CD4-positive, alpha-beta memory T cell (primary cell): ENCODE results near the gene EVPLL. TPM values are rescaled to one million over a fixed set of nuclear protein-coding genes. Genes with fewer than 3 reads are reported as not detected.
"Not testable (repeated sequence)": the region's sequence is repeated elsewhere in the genome, so short reads cannot be mapped to it uniquely, and the experiment has no call there.

Experiments
- CTCF ChIA-PET: fragments of 350-600 bp; sonication (Branson Sonifier 250); formaldehyde crosslinking; loops from one replicate; lab custom pipeline; 2021; ENCODE audit warnings: inconsistent platforms; ENCODE audit not compliant: partially characterized antibody; lab: Charles Lee
- POLR2A ChIA-PET: fragments of 350-600 bp; sonication (Branson Sonifier 250); formaldehyde crosslinking; loops from one replicate; lab custom pipeline; 2021; ENCODE audit not compliant: partially characterized antibody; lab: Charles Lee
- DNase-seq, 5 donors: peaks; one replicate each; pipeline versions ENCODE4 v3.0.0 to v3.0.0-alpha.2; 2020 to 2022; ENCODE audit warnings: mixed read lengths in 1 of 5
- H3K27ac ChIP-seq: one replicate; pipeline ENCODE4 v1.7.0; 2013; ENCODE audit warnings: low read depth, low read length
- H3K27me3 ChIP-seq: 2 replicates; pipeline ENCODE4 v1.7.0; 2013; ENCODE audit warnings: mild to moderate bottlenecking, low read length, moderate library complexity; ENCODE audit not compliant: insufficient read depth
- H3K36me3 ChIP-seq: 2 replicates; pipeline ENCODE4 v1.7.0; 2013; ENCODE audit warnings: mild to moderate bottlenecking, low read length, moderate library complexity; ENCODE audit not compliant: insufficient read depth
- H3K4me1 ChIP-seq: 2 replicates; pipeline ENCODE4 v1.7.0; 2013; ENCODE audit warnings: mild to moderate bottlenecking, low read length, moderate library complexity; ENCODE audit not compliant: insufficient read depth
- H3K4me3 ChIP-seq, 2 donors: one replicate each; pipeline ENCODE4 v1.7.0; 2013; ENCODE audit warnings: low read length in 2 of 2, mild to moderate bottlenecking in 1 of 2
- H3K9me3 ChIP-seq, 2 donors: one replicate each; pipeline ENCODE4 v1.7.0; 2013; ENCODE audit warnings: low read length in 2 of 2, control low read depth in 1 of 2; ENCODE audit not compliant: control insufficient read depth in 1 of 2
- H3K27ac Mint-ChIP-seq, 7 donors: one replicate each; pipeline ENCODE4 v1.8.0; 2020 to 2021; ENCODE audit warnings: mixed read lengths in 7 of 7, mild to moderate bottlenecking in 6 of 7, inconsistent platforms in 3 of 7, moderate library complexity in 3 of 7
- H3K27me3 Mint-ChIP-seq, 2 donors: one replicate each; pipeline ENCODE4 v1.8.0; 2020 to 2021; ENCODE audit warnings: mixed read lengths in 2 of 2
- H3K36me3 Mint-ChIP-seq, 2 donors: one replicate each; pipeline ENCODE4 v1.8.0; 2020 to 2021; ENCODE audit warnings: mixed read lengths in 2 of 2, inconsistent platforms in 1 of 2, mild to moderate bottlenecking in 1 of 2
- H3K4me1 Mint-ChIP-seq, 4 donors: one replicate each; pipeline ENCODE4 v1.8.0; 2020 to 2021; ENCODE audit warnings: mixed read lengths in 4 of 4, mild to moderate bottlenecking in 1 of 4
- H3K4me3 Mint-ChIP-seq, 8 donors: one replicate each; pipeline ENCODE4 v1.8.0; 2020 to 2021; ENCODE audit warnings: mixed read lengths in 8 of 8, mild to moderate bottlenecking in 7 of 8, moderate library complexity in 6 of 8, inconsistent platforms in 3 of 8
- H3K9me3 Mint-ChIP-seq, 8 donors: one replicate each; pipeline ENCODE4 v1.8.0; 2020 to 2021; ENCODE audit warnings: mixed read lengths in 8 of 8, mild to moderate bottlenecking in 5 of 8, inconsistent platforms in 3 of 8, moderate library complexity in 1 of 8
- intact Hi-C: fragments of 100-400 bp; cut with micrococcal nuclease; formaldehyde crosslinking; loops from one replicate; pipeline ENCODE4 v1.15.1; 2023
- polyA plus RNA-seq, 2 donors: library from polyadenylated mRNA; unstranded; fragments of 300-500 nt; fragmentation: Illumina TruSeq; gene quantifications; one replicate each; pipeline ENCODE4 v1.2.3, GENCODE V29; 2021
- total RNA-seq, 2 experiments: library from RNA; stranded (reverse); gene quantifications; one replicate each; pipeline ENCODE4 v1.2.3, GENCODE V29; 2021

The EVPLL gene
- total and polyA plus RNA-seq, 4 experiments from 2014 or later: not detected

GRCh38 chr17:18410736-18411135, 33.2 kb downstream of the EVPLL start:
- POLR2A ChIA-PET, intact Hi-C loops, DNase-seq, H3K36me3 ChIP-seq, H3K27ac ChIP-seq, H3K4me3 ChIP-seq, H3K9me3 ChIP-seq, H3K36me3 Mint-ChIP-seq, H3K27me3 ChIP-seq, CTCF ChIA-PET, H3K27me3 Mint-ChIP-seq, H3K9me3 Mint-ChIP-seq: not testable (repeated sequence)
- Mint-ChIP-seq H3K4me3 (peak overlapping the region; percentile 76 to 99 (median 86)), H3K4me1 (peaks cover 11 to 29% (median 20%) of the 10 kb centered on the region in 4 donors), H3K27ac (peak overlapping the region in 5 of 7 donors; percentile 56 to 83 (median 82))
- peaks cover 18% of the 10 kb centered on the region for H3K4me1 ChIP-seq

- peak; percentile 2 to 32 (median 23) for DNase-seq
Measured at GRCh38 chr17:18411377-18411864, 33.8 kb downstream of the EVPLL start.

GRCh38 chr17:18412001-18412538, 34.5 kb downstream of the EVPLL start:
- H3K36me3 Mint-ChIP-seq, H3K9me3 ChIP-seq, H3K36me3 ChIP-seq, H3K27ac Mint-ChIP-seq, CTCF ChIA-PET, H3K27me3 ChIP-seq, H3K9me3 Mint-ChIP-seq, POLR2A ChIA-PET, H3K27me3 Mint-ChIP-seq, H3K27ac ChIP-seq, intact Hi-C loops: not testable (repeated sequence)
- Histone ChIP-seq H3K4me1 (peaks cover 18% of the 10 kb centered on the region), H3K4me3 (peak overlapping the region in 1 of 2 donors; percentile 44)
- peak in 1 of 5 donors; percentile 38 for DNase-seq
- Mint-ChIP-seq H3K4me1 (peaks cover 11 to 29% (median 20%) of the 10 kb centered on the region in 4 donors), H3K4me3 (peak overlapping the region in 2 of 8 donors; percentile 95 to 97)

More at GRCh38 chr17:18411377-18411864, 33.8 kb downstream of the EVPLL start:
- peaks cover 18% of the 10 kb centered on the region for H3K4me1 ChIP-seq
- Mint-ChIP-seq H3K4me1 (peaks cover 11 to 29% (median 20%) of the 10 kb centered on the region in 4 donors), H3K27ac (peak overlapping the region; percentile 48 to 96 (median 94)), H3K4me3 (peak overlapping the region; percentile 88 to 99 (median 96))
- H3K4me3 ChIP-seq: peak overlapping the region in 1 of 2 donors; percentile 44
- H3K27me3 ChIP-seq, POLR2A ChIA-PET, CTCF ChIA-PET, H3K36me3 Mint-ChIP-seq, H3K27ac ChIP-seq, H3K9me3 ChIP-seq, intact Hi-C loops, H3K9me3 Mint-ChIP-seq, H3K27me3 Mint-ChIP-seq, H3K36me3 ChIP-seq: not testable (repeated sequence)

GRCh38 chr17:18421521-18421920, 43.9 kb downstream of the EVPLL start:
- H3K36me3 Mint-ChIP-seq, H3K27ac ChIP-seq, H3K4me1 Mint-ChIP-seq, POLR2A ChIA-PET, H3K4me3 Mint-ChIP-seq, CTCF ChIA-PET, H3K27ac Mint-ChIP-seq, H3K27me3 ChIP-seq, H3K4me3 ChIP-seq, H3K27me3 Mint-ChIP-seq, H3K36me3 ChIP-seq, H3K4me1 ChIP-seq, H3K9me3 Mint-ChIP-seq, DNase-seq, H3K9me3 ChIP-seq, intact Hi-C loops: not testable (repeated sequence)

- H3K27ac Mint-ChIP-seq, H3K4me1 Mint-ChIP-seq, H3K36me3 Mint-ChIP-seq, intact Hi-C loops, H3K27me3 Mint-ChIP-seq, POLR2A ChIA-PET, H3K4me3 Mint-ChIP-seq, H3K27me3 ChIP-seq, DNase-seq, H3K36me3 ChIP-seq, H3K27ac ChIP-seq, H3K9me3 Mint-ChIP-seq, CTCF ChIA-PET, H3K9me3 ChIP-seq, H3K4me3 ChIP-seq, H3K4me1 ChIP-seq: not testable (repeated sequence)
Measured at GRCh38 chr17:18422464-18422863, 44.9 kb downstream of the EVPLL start.

- DNase-seq, H3K36me3 ChIP-seq, H3K4me1 Mint-ChIP-seq, H3K27ac ChIP-seq, H3K4me1 ChIP-seq, CTCF ChIA-PET, H3K4me3 ChIP-seq, H3K27me3 Mint-ChIP-seq, POLR2A ChIA-PET, intact Hi-C loops, H3K9me3 ChIP-seq, H3K36me3 Mint-ChIP-seq, H3K9me3 Mint-ChIP-seq, H3K27me3 ChIP-seq, H3K4me3 Mint-ChIP-seq, H3K27ac Mint-ChIP-seq: not testable (repeated sequence)
Measured at GRCh38 chr17:18423015-18423414, 45.4 kb downstream of the EVPLL start.

- H3K27ac ChIP-seq, H3K36me3 ChIP-seq, H3K9me3 Mint-ChIP-seq, H3K36me3 Mint-ChIP-seq, H3K4me3 ChIP-seq, H3K4me1 Mint-ChIP-seq, H3K4me1 ChIP-seq, CTCF ChIA-PET, H3K4me3 Mint-ChIP-seq, DNase-seq, intact Hi-C loops, POLR2A ChIA-PET, H3K27me3 ChIP-seq, H3K27ac Mint-ChIP-seq, H3K27me3 Mint-ChIP-seq, H3K9me3 ChIP-seq: not testable (repeated sequence)
Measured at GRCh38 chr17:18425593-18425992, 48.0 kb downstream of the EVPLL start.

- H3K9me3 Mint-ChIP-seq, DNase-seq, H3K27ac ChIP-seq, H3K4me1 ChIP-seq, H3K4me1 Mint-ChIP-seq, H3K27me3 ChIP-seq, H3K36me3 Mint-ChIP-seq, H3K27ac Mint-ChIP-seq, H3K4me3 Mint-ChIP-seq, H3K4me3 ChIP-seq, POLR2A ChIA-PET, H3K36me3 ChIP-seq, H3K27me3 Mint-ChIP-seq, CTCF ChIA-PET, H3K9me3 ChIP-seq, intact Hi-C loops: not testable (repeated sequence)
Measured at GRCh38 chr17:18426639-18427038, 49.1 kb downstream of the EVPLL start.
